ENCODE results near the gene KLC1. TPM values are rescaled to one million over a fixed set of nuclear protein-coding genes. Genes with fewer than 3 reads are reported as not detected.

KLC1 gene
- total RNA-seq, 1 donor from 2014 or later = 169 TPM

DNA sequence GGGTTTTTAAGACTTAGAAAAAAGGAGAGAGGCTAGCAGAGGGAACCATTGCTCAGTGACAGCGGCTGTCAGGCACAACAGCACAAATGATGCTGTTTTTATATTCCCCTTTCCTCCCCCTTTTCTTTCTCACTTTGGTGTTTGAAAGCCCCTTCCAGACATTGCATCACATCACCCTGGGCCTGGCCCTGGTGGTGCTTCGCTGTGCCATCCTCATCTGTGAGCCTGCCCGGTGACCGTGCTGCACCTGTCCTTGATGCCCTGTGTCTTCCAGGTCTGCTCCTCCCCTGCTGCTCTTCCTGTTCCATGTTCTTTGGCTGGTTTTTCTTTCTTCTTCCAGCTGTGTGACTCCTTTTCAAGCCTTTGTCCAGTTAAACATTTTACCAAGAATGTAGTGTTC, 24.8 kb downstream of the KLC1 start:
- no peaks in the 10 kb centered on the region for H3K27me3 Mint-ChIP-seq (ENCODE audit: low read depth)
- intact Hi-C loops (cut with micrococcal nuclease) = no loop called here
- H3K27ac Mint-ChIP-seq = no peak overlapping the region
- no peak overlapping the region for H3K4me3 Mint-ChIP-seq (ENCODE audit: low read depth)
- H3K36me3 Mint-ChIP-seq (ENCODE audit: low read depth) = peaks cover 35% of the 10 kb centered on the region
- no peak for DNase-seq (ENCODE audit: low spot score)
- H3K9me3 Mint-ChIP-seq = no peaks in the 10 kb centered on the region
- peaks cover 3% of the 10 kb centered on the region for H3K4me1 Mint-ChIP-seq (ENCODE audit: low read depth)

DNA sequence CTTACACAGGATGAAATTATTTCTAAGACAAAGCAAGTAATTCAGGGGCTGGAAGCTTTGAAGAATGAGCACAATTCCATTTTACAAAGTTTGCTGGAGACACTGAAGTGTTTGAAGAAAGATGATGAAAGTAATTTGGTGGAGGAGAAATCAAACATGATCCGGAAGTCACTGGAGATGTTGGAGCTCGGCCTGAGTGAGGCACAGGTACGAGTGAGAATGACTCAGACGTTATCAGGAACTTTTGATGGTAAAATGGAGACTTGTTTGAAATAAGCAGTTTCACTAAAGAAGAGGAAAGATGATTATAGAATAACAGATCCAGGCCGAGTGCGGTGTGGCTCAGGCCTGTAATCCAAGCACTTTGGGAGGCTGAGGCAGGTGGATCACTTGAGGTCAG, 25.6 kb downstream of the KLC1 start:
- Mint-ChIP-seq H3K4me1 (ENCODE audit: low read depth) (peaks cover 3% of the 10 kb centered on the region), H3K36me3 (ENCODE audit: low read depth) (peaks cover 40% of the 10 kb centered on the region), H3K27me3 (ENCODE audit: low read depth) (no peaks in the 10 kb centered on the region), H3K4me3 (ENCODE audit: low read depth) (no peak overlapping the region), H3K9me3 (no peaks in the 10 kb centered on the region), H3K27ac (no peak overlapping the region)
- no peak for DNase-seq (ENCODE audit: low spot score)
- intact Hi-C loops (cut with micrococcal nuclease) = no loop called here

DNA sequence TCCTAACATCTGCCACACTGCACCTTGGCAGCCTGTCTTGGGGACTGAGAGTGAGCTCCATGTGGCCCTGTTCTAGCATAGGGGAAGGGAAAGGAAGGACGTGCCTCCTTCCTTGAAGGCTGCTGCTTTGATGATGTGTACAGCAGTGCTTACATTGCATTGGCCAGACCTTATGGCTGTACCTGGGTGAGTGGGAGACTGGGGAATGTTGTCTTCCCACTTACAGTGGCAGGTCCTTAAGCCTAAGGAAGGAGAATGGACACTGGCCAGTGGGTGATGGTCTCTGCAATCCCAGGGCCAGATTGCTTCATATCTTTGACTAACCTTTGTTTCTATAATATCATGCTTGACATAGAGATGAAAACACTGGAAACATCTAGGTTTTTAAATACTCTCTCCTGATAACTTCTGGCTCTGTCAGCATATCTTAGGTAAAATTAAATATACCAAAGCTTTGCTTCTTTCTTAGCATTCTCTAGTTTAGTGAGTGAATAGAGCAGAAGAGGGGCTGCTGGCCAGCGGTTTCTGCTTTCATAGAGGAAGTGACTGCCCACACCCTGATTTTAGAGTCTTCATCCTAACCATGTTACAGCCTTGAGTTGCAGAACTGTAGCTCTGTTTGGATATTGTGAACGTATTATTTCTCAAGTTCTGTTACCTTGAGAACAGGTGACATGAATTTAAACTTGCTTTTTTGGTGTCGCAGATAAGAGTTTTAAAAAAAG, 27.2 kb downstream of the KLC1 start:
- Mint-ChIP-seq H3K36me3 (ENCODE audit: low read depth) (peaks cover 48% of the 10 kb centered on the region), H3K4me3 (ENCODE audit: low read depth) (no peak overlapping the region), H3K9me3 (no peaks in the 10 kb centered on the region), H3K27me3 (ENCODE audit: low read depth) (no peaks in the 10 kb centered on the region), H3K4me1 (ENCODE audit: low read depth) (peaks cover 2% of the 10 kb centered on the region), H3K27ac (no peak overlapping the region)
- intact Hi-C loops (cut with micrococcal nuclease) = no loop called here
- DNase-seq (ENCODE audit: low spot score) = no peak

DNA sequence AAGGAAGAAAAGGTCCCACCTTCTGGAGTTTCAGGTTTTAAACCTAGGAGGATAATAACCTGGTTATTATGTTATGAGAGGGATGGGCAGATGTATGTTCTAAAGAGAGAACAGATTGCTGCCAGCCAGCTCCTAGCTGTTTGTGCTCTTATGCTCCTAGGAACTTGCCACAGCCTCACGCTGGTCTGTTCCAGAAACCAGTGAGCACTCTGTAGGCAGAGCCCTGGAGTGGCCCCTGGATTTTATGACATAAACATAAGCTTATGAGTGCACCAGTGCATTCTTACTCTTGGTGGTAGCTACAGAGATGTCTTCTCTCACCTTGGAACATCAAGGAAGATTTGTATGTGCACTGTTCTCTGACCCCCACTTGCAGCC, 27.7 kb downstream of the KLC1 start:
- Mint-ChIP-seq H3K9me3 (no peaks in the 10 kb centered on the region), H3K27ac (no peak overlapping the region), H3K4me1 (ENCODE audit: low read depth) (peaks cover 2% of the 10 kb centered on the region), H3K27me3 (ENCODE audit: low read depth) (no peaks in the 10 kb centered on the region), H3K4me3 (ENCODE audit: low read depth) (no peak overlapping the region), H3K36me3 (ENCODE audit: low read depth) (peaks cover 50% of the 10 kb centered on the region)
- no peak for DNase-seq (ENCODE audit: low spot score)
- intact Hi-C loops (cut with micrococcal nuclease) = no loop called here

DNA sequence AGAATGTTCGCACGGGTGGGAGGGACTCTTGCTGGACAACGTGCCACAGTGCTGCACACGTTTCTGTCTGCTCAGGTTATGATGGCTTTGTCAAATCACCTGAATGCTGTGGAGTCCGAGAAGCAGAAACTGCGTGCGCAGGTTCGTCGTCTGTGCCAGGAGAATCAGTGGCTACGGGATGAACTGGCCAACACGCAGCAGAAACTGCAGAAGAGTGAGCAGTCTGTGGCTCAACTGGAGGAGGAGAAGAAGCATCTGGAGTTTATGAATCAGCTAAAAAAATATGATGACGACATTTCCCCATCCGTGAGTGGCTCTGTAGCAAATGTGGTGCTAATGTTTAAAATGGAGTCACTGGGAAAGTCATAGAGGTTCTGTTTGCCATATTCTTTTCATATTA, 28.5 kb downstream of the KLC1 start:
- H3K9me3 Mint-ChIP-seq = no peaks in the 10 kb centered on the region
- no peaks in the 10 kb centered on the region for H3K27me3 Mint-ChIP-seq (ENCODE audit: low read depth)
- DNase-seq (ENCODE audit: low spot score) = no peak
- H3K4me3 Mint-ChIP-seq (ENCODE audit: low read depth) = no peak overlapping the region
- H3K4me1 Mint-ChIP-seq (ENCODE audit: low read depth) = peaks cover 2% of the 10 kb centered on the region
- peaks cover 51% of the 10 kb centered on the region for H3K36me3 Mint-ChIP-seq (ENCODE audit: low read depth)
- H3K27ac Mint-ChIP-seq = no peak overlapping the region
- intact Hi-C loops (cut with micrococcal nuclease) = no loop called here

DNA sequence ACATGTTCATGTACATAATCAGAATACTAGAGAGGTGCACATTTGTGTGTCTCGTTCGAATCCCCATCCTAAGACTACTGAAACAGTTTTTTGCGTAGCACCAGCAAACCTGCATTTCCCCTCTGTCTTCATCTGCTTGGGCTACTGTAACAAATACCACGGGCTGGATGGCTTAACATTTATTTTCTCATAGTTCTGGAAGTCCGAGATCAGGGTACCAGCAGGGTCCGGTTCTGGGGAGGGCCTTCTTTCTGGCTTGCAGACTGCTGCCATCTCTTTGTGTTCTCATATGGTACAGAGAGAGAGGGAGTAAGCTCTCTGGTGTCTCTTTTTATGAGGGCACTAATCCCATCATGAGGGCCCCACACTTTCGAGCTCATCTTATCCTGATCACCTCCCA, 30.6 kb downstream of the KLC1 start:
- DNase-seq (ENCODE audit: low spot score) = no peak
- no peaks in the 10 kb centered on the region for H3K27me3 Mint-ChIP-seq (ENCODE audit: low read depth)
- H3K27ac Mint-ChIP-seq = no peak overlapping the region
- no peak overlapping the region for H3K4me3 Mint-ChIP-seq (ENCODE audit: low read depth)
- intact Hi-C loops (cut with micrococcal nuclease) = no loop called here
- H3K4me1 Mint-ChIP-seq (ENCODE audit: low read depth) = no peaks in the 10 kb centered on the region
- peaks cover 53% of the 10 kb centered on the region for H3K36me3 Mint-ChIP-seq (ENCODE audit: low read depth)
- H3K9me3 Mint-ChIP-seq = no peaks in the 10 kb centered on the region

DNA sequence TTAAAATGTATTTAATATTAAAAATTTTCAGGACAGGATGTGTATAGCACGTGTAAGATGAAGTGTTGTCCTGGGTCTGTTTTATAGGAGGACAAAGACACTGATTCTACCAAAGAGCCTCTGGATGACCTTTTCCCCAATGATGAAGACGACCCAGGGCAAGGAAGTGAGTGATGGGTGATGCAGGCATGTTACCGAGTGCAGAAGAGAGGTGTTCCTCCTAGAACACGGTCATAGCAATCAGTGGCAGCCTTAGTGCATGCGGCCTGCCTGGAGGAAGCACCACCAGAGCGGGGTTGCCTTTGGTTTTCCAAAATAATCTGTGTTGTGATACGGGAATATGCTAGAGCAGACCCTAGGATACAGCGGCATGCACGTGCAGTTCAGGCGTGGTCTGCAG, 33.0 kb downstream of the KLC1 start:
- intact Hi-C loops (cut with micrococcal nuclease) = no loop called here

DNA sequence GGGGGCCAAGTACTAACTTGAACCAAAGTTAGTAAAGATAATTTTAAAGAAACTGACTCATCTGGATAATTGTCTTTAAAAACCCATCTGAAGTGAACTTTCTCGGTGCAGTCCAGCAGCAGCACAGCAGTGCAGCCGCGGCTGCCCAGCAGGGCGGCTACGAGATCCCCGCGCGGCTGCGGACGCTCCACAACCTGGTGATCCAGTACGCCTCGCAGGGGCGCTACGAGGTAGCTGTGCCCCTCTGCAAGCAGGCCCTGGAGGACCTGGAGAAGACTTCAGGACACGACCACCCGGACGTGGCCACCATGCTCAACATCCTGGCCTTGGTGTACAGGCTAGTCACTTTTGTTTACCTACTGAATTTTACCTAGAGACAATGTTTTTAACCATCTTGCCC, 33.6 kb downstream of the KLC1 start:
- intact Hi-C loops (cut with micrococcal nuclease) = no loop called here
- no peaks in the 10 kb centered on the region for H3K4me1 Mint-ChIP-seq (ENCODE audit: low read depth)
- H3K27me3 Mint-ChIP-seq (ENCODE audit: low read depth) = no peaks in the 10 kb centered on the region
- H3K9me3 Mint-ChIP-seq = no peaks in the 10 kb centered on the region
- peaks cover 42% of the 10 kb centered on the region for H3K36me3 Mint-ChIP-seq (ENCODE audit: low read depth)
- H3K4me3 Mint-ChIP-seq (ENCODE audit: low read depth) = no peak overlapping the region
- no peak for DNase-seq (ENCODE audit: low spot score)
- H3K27ac Mint-ChIP-seq = no peak overlapping the region

More for the DNA sequence above, 33.0 kb downstream of the KLC1 start:
- Mint-ChIP-seq H3K27ac (no peak overlapping the region), H3K27me3 (ENCODE audit: low read depth) (no peaks in the 10 kb centered on the region), H3K9me3 (no peaks in the 10 kb centered on the region), H3K36me3 (ENCODE audit: low read depth) (peaks cover 48% of the 10 kb centered on the region), H3K4me1 (ENCODE audit: low read depth) (no peaks in the 10 kb centered on the region), H3K4me3 (ENCODE audit: low read depth) (no peak overlapping the region)
- DNase-seq (ENCODE audit: low spot score) = no peak

DNA sequence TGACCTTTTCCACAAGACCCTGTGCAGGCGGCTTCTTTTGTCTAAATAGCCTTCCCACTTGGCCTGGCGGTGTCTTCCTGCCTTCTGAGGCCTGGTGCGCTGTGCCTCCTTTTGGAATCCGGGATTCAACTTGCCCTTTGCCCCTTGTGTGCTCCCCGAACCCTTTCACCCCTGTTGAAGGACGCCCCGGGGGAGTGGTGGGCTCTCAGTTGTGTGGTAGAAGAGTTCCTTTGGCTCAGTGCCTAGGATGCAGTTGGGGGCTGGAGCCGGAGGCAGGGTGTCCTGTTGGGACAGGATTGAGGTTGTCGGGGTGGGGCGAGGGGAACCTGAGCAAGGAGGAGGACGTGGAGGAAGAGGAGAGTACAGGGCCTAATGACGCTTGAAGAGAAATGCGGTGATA, 34.5 kb downstream of the KLC1 start:
- DNase-seq (ENCODE audit: low spot score) = no peak
- no peaks in the 10 kb centered on the region for H3K4me1 Mint-ChIP-seq (ENCODE audit: low read depth)
- H3K36me3 Mint-ChIP-seq (ENCODE audit: low read depth) = peaks cover 39% of the 10 kb centered on the region
- H3K27ac Mint-ChIP-seq = no peak overlapping the region
- H3K4me3 Mint-ChIP-seq (ENCODE audit: low read depth) = no peak overlapping the region
- H3K9me3 Mint-ChIP-seq = no peaks in the 10 kb centered on the region
- intact Hi-C loops (cut with micrococcal nuclease) = no loop called here
- H3K27me3 Mint-ChIP-seq (ENCODE audit: low read depth) = no peaks in the 10 kb centered on the region

DNA sequence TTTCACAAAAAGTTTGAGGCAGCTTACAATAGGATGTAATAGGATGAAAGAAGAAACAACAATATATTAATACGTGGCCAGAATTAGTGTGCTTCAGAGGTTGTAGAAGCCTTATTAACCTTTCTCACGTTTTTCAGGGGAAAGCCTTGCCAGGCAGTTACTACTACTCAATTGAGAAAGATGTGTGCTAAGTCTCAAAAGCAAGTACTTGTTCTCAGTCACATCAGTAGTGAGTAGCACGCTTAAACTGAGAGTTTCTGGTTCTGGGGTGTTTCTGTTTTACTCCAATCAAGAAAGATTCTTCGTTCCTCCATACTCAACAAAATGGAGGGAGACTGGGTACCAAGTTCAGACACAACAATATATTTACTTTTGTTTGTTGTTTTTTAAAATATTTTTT, 38.7 kb downstream of the KLC1 start:
- no peaks in the 10 kb centered on the region for H3K4me1 Mint-ChIP-seq (ENCODE audit: low read depth)
- no peak overlapping the region for H3K4me3 Mint-ChIP-seq (ENCODE audit: low read depth)
- intact Hi-C loops (cut with micrococcal nuclease) = no loop called here
- no peaks in the 10 kb centered on the region for H3K27me3 Mint-ChIP-seq (ENCODE audit: low read depth)
- no peaks in the 10 kb centered on the region for H3K9me3 Mint-ChIP-seq
- DNase-seq (ENCODE audit: low spot score) = no peak
- peaks cover 49% of the 10 kb centered on the region for H3K36me3 Mint-ChIP-seq (ENCODE audit: low read depth)
- no peak overlapping the region for H3K27ac Mint-ChIP-seq

DNA sequence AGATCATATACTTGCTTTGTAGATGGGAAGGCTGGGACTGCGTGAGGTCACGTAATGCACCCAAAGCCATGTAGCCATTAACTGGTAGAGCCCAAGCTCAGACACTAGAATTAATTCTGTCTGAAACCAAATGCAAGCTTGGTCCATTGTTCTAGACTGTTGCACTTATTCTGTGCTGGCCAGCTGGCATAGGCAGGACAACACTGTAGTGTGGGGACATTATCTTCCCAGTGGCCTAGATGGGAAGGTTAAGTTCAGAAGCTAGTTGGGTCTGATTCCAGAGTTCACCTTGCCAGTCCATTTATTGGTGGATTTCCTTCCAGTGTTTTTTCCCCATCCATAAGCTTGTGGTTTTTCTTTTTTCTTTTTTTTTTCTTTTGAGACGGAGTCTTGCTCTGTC, 39.1 kb downstream of the KLC1 start:
- Mint-ChIP-seq H3K27ac (no peak overlapping the region), H3K4me3 (ENCODE audit: low read depth) (no peak overlapping the region), H3K27me3 (ENCODE audit: low read depth) (no peaks in the 10 kb centered on the region), H3K36me3 (ENCODE audit: low read depth) (peaks cover 53% of the 10 kb centered on the region), H3K4me1 (ENCODE audit: low read depth) (no peaks in the 10 kb centered on the region), H3K9me3 (no peaks in the 10 kb centered on the region)
- intact Hi-C loops (cut with micrococcal nuclease) = no loop called here
- no peak for DNase-seq (ENCODE audit: low spot score)

DNA sequence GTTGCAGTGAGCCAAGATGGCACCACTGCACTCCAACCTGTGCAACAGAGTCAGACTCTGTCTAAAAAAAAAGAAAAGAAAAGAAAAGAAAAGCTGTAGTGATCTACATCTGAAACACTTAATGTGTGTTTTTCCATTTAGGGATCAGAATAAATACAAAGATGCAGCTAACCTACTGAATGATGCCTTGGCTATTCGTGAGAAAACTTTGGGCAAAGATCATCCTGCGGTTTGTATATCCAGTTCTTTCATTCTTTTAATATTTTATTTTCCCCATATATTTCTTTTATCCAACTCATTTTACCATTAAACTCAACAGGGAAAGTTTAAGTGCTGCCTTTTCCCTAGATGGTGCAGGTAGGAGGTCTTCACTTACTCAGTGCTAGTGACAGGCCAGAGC, 40.4 kb downstream of the KLC1 start:
- intact Hi-C loops (cut with micrococcal nuclease) = no loop called here
- no peaks in the 10 kb centered on the region for H3K9me3 Mint-ChIP-seq
- H3K4me1 Mint-ChIP-seq (ENCODE audit: low read depth) = no peaks in the 10 kb centered on the region
- no peaks in the 10 kb centered on the region for H3K27me3 Mint-ChIP-seq (ENCODE audit: low read depth)
- no peak overlapping the region for H3K27ac Mint-ChIP-seq
- peaks cover 55% of the 10 kb centered on the region for H3K36me3 Mint-ChIP-seq (ENCODE audit: low read depth)
- no peak for DNase-seq (ENCODE audit: low spot score)
- H3K4me3 Mint-ChIP-seq (ENCODE audit: low read depth) = no peak overlapping the region

DNA sequence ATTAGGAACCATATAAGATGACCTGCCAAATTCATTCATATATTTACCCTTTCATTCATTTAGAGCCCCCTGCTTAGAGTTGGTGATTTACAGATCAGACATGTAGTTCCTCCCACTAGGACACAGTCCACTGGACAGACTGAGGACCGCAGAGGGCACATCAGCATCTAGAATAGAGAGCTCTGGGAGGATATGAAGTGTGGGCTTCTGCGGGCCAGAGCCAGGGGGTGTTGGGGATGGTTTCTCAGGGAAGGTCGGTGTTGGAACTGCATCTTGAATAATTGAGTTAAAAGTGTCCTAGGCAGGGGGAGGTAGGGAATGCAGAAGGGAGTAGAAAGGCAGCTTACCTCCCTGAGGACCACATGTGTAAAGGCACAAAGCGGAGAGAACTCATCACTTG, 42.9 kb downstream of the KLC1 start:
- intact Hi-C loops (cut with micrococcal nuclease) = no loop called here

DNA sequence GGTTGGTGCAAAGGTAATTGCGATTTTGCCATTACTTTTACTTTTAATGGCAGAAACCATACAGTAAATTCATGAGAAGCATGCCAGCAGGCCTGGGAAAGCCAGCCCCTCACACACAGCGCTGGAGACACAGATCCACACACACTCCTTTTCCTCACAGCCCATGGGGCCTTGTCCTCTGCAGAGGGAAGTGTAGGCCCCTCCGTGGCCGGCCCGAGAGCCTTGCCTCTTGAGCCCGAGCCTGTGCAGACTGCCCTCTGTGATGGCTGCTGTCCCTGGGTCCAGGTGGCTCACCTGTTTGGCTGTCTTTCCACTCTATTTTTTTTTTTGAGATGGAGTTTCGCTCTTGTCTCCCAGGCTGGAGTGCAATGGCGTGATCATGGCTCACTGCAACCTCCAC, 46.9 kb downstream of the KLC1 start:
- Mint-ChIP-seq H3K27me3 (ENCODE audit: low read depth) (no peaks in the 10 kb centered on the region), H3K4me3 (ENCODE audit: low read depth) (no peak overlapping the region), H3K36me3 (ENCODE audit: low read depth) (peaks cover 76% of the 10 kb centered on the region), H3K9me3 (no peaks in the 10 kb centered on the region), H3K27ac (no peak overlapping the region), H3K4me1 (ENCODE audit: low read depth) (peaks cover 2% of the 10 kb centered on the region)
- intact Hi-C loops (cut with micrococcal nuclease) = no loop called here
- DNase-seq (ENCODE audit: low spot score) = no peak

More for the DNA sequence above, 42.9 kb downstream of the KLC1 start:
- Mint-ChIP-seq H3K9me3 (no peaks in the 10 kb centered on the region), H3K4me3 (ENCODE audit: low read depth) (no peak overlapping the region), H3K27ac (no peak overlapping the region), H3K27me3 (ENCODE audit: low read depth) (no peaks in the 10 kb centered on the region), H3K36me3 (ENCODE audit: low read depth) (peaks cover 59% of the 10 kb centered on the region), H3K4me1 (ENCODE audit: low read depth) (no peaks in the 10 kb centered on the region)
- no peak for DNase-seq (ENCODE audit: low spot score)
